ENCODE data around the gene EML1. TPM values are rescaled to one million over a fixed set of nuclear protein-coding genes. Genes with fewer than 3 reads are reported as not detected.
A peak's percentile ranks its signal among the peaks of the same experiment; 100 is the strongest.
"Not testable (repeated sequence)": the region's sequence is repeated elsewhere in the genome, so short reads cannot be mapped to it uniquely, and the experiment has no call there.

Gene EML1
- total RNA-seq, 1 donor from 2014 or later, result 42.9 TPM

- DNase-seq (no peak), ATAC-seq (peak; percentile 54)
- intact Hi-C loops (cut with micrococcal nuclease), result no loop called here
These were observed 38.2 kb upstream of the EML1 start for GRCh38 chr14:99755068-99755405.

GRCh38 chr14:99755629-99756603 is 37.3 kb upstream of the EML1 start:
- DNase-seq (peak; percentile 90), ATAC-seq (peak; percentile 86)
- intact Hi-C loops (cut with micrococcal nuclease), result no loop called here

- ATAC-seq (no peak), DNase-seq (no peak)
- intact Hi-C loops (cut with micrococcal nuclease), result no loop called here
These were observed 36.4 kb upstream of the EML1 start for GRCh38 chr14:99756796-99757195.

- DNase-seq, result no peak
- intact Hi-C loops (cut with micrococcal nuclease), result no loop called here
- no peak for ATAC-seq
These were observed 35.7 kb upstream of the EML1 start for GRCh38 chr14:99757331-99758070.

GRCh38 chr14:99758121-99758821 is 34.9 kb upstream of the EML1 start:
- ATAC-seq, result no peak
- intact Hi-C loops (cut with micrococcal nuclease), result no loop called here
- no peak for DNase-seq

GRCh38 chr14:99758872-99759545 is 34.2 kb upstream of the EML1 start:
- ATAC-seq, result no peak
- DNase-seq, result no peak
- intact Hi-C loops (cut with micrococcal nuclease), result no loop called here

GRCh38 chr14:99759546-99759925 is 33.7 kb upstream of the EML1 start:
- DNase-seq, result no peak
- intact Hi-C loops (cut with micrococcal nuclease), result no loop called here
- peak; percentile 28 for ATAC-seq

- DNase-seq (no peak), ATAC-seq (no peak)
- intact Hi-C loops (cut with micrococcal nuclease), result no loop called here
These were observed 32.4 kb upstream of the EML1 start for GRCh38 chr14:99760817-99761216.

- ATAC-seq; DNase-seq; intact Hi-C loops (cut with micrococcal nuclease): not testable (repeated sequence)
These were observed 30.3 kb upstream of the EML1 start for GRCh38 chr14:99762911-99763310.

GRCh38 chr14:99763527-99764221 is 29.5 kb upstream of the EML1 start:
- DNase-seq, result no peak
- intact Hi-C loops (cut with micrococcal nuclease), result no loop called here
- ATAC-seq, result no peak

GRCh38 chr14:99764222-99764706 is 28.9 kb upstream of the EML1 start:
- no peak for DNase-seq
- no peak for ATAC-seq
- intact Hi-C loops (cut with micrococcal nuclease), result no loop called here

- no peak for DNase-seq
These were observed 24.8 kb upstream of the EML1 start for GRCh38 chr14:99768381-99768780.

GRCh38 chr14:99769123-99769522 is 24.1 kb upstream of the EML1 start:
- no peak for ATAC-seq
- intact Hi-C loops (cut with micrococcal nuclease), result no loop called here
- no peak for DNase-seq

More at GRCh38 chr14:99768381-99768780, 24.8 kb upstream of the EML1 start:
- intact Hi-C loops (cut with micrococcal nuclease), result no loop called here
- peak; percentile 45 for ATAC-seq

- ATAC-seq (no peak), DNase-seq (no peak)
- intact Hi-C loops (cut with micrococcal nuclease), result no loop called here
These were observed 23.4 kb upstream of the EML1 start for GRCh38 chr14:99769799-99770198.

- ATAC-seq, result no peak
- no peak for DNase-seq
- intact Hi-C loops (cut with micrococcal nuclease), result no loop called here
These were observed 20.6 kb upstream of the EML1 start for GRCh38 chr14:99772371-99773283.

GRCh38 chr14:99773521-99774497 is 19.4 kb upstream of the EML1 start:
- DNase-seq (no peak), ATAC-seq (no peak)
- intact Hi-C loops (cut with micrococcal nuclease), result no loop called here

All from left ventricle myocardium superior (tissue), 1 donor.